T-helper 2 cell treated with Interferon-gamma antibody and Interleukin-4, amounts not matched to agents 5 μg/mL and 100 μg/mL, for 36 hours (primary cell): ENCODE results near the gene ABL1.

ENCODE experiments used
- DNase-seq: peaks from one replicate; pipeline ENCODE4 v3.0.0; 2021; ENCODE audit warnings: low spot score
- H3K27ac Mint-ChIP-seq: one replicate; pipeline ENCODE4 v1.8.0; 2021; ENCODE audit warnings: mild to moderate bottlenecking, mixed read lengths
- H3K27me3 Mint-ChIP-seq: one replicate; pipeline ENCODE4 v1.8.0; 2021; ENCODE audit warnings: low read depth, mixed read lengths
- H3K36me3 Mint-ChIP-seq: one replicate; pipeline ENCODE4 v1.8.0; 2021; ENCODE audit warnings: low read depth, mixed read lengths
- H3K4me1 Mint-ChIP-seq: one replicate; pipeline ENCODE4 v1.8.0; 2021; ENCODE audit warnings: low read depth, mixed read lengths
- H3K4me3 Mint-ChIP-seq: one replicate; pipeline ENCODE4 v1.8.0; 2022; ENCODE audit warnings: mild to moderate bottlenecking, moderate library complexity, mixed read lengths
- H3K9me3 Mint-ChIP-seq: one replicate; pipeline ENCODE4 v1.8.0; 2021; ENCODE audit warnings: mixed read lengths

The ABL1 gene

DNA sequence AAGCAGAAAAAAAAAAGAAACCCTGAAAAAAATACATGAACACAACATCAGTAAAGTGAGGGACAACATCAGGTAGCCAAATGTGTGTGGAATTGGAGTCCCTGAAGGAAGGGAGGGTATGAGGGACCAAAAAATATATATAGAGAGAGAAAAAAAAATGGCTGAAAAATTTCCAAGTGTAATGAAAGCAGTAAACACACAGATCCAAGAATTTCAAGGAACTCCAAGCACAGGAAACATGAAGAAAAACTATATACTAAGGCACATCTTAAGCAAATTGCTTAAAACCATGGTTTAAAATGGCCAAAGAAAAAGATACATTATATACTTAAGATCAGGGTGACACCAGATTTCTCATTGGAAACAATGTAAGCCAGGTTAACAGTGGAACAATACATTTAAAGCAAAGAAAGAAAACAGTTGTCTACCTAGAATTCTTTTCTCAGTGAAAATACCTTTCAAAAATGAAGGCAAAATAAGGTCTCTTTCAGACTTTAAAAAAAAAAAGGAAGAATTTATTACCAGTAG is 24.4 kb upstream of the ABL1 start:
- Mint-ChIP-seq H3K4me1 (peaks cover 5% of the 10 kb centered on the region), H3K4me3 (no peak overlapping the region), H3K27me3 (no peaks in the 10 kb centered on the region), H3K9me3 (no peaks in the 10 kb centered on the region), H3K27ac (no peak overlapping the region), H3K36me3 (no peaks in the 10 kb centered on the region)
- DNase-seq = no peak

DNA sequence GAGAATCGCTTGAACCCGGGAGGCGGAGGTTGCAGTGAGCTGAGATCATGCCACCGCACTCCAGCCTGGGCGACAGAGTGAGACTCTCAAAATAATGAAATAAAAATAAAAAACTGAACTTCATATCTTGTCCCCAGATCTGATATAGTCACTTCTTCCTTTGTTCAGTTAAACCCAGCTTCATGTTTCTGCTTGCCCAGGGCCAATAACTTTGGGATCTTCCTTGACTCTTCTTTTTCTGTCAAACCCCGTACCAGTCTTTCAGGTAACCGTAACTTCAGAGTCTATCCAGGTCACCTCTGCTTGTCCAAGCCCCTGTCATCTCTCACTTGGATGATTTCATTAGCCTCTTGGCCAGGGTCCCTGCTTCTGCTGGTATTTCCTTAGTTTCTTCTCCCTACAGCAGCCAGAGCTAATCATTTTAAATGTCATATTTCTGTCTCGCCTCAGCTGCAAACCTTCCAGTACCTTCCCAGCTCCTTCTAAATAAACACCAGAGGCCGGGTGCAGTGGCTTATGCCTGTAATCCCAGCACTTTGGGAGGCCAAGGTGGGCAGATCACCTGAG is 19.7 kb upstream of the ABL1 start:
- Mint-ChIP-seq H3K9me3 (peaks cover 8% of the 10 kb centered on the region), H3K27ac (no peak overlapping the region), H3K4me1 (peaks cover 5% of the 10 kb centered on the region), H3K36me3 (no peaks in the 10 kb centered on the region), H3K27me3 (no peaks in the 10 kb centered on the region), H3K4me3 (no peak overlapping the region)
- no peak for DNase-seq

DNA sequence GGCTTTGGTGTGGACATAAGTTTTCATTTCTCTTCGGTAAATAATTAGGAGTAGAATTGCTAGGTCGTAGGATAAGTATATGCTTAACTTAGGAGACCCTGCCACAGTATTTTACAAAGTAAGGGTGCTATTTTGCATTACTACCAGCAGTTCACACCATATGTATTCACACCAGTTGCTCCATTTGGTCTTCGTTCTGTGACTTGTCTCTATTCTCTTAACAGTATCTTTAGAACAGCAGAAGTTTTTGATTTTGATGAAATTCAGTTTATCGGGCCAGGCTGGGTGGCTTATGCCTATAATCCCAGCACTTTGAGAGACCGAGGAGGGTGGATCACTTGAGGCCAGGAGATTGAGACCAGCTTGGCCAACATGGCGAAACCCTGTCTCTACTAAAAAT is 17.1 kb upstream of the ABL1 start:
- no peak overlapping the region for H3K4me3 Mint-ChIP-seq
- H3K27me3 Mint-ChIP-seq = no peaks in the 10 kb centered on the region

DNA sequence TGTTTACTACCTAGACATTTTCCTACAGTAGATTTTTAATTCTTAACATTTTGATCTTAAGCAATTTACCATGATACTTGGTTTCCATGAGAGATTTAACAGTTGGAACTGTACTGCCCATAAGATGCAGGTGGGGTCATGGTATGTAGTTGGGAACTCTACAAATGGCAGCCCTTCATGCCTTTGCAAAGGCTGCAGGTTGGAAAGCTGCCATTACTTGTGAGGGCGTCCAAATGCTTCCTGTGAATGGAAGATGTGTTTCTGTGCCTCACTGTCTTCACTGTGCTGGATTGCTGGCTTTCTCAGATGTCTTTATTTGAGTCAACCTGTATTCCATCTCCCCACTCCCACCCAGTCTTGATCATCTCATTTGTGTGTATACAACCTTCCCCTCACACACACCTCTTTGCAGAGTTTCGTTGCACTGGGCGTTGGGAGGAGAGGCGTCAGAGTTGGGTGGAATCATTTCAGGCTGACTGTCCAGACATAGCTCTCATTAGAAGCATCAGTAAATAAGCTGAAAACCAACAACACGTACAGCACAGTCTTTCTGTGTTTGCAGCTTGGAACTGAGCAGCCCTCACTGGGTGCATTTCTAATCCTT is 14.8 kb upstream of the ABL1 start:
- Mint-ChIP-seq H3K4me1 (peaks cover 1% of the 10 kb centered on the region), H3K36me3 (no peaks in the 10 kb centered on the region), H3K27me3 (no peaks in the 10 kb centered on the region), H3K9me3 (peaks cover 8% of the 10 kb centered on the region), H3K4me3 (no peak overlapping the region), H3K27ac (no peak overlapping the region)
- no peak for DNase-seq

More for the DNA sequence above, 17.1 kb upstream of the ABL1 start:
- Mint-ChIP-seq H3K9me3 (peaks cover 8% of the 10 kb centered on the region), H3K27ac (no peak overlapping the region), H3K36me3 (no peaks in the 10 kb centered on the region), H3K4me1 (peaks cover 5% of the 10 kb centered on the region)
- no peak for DNase-seq

- H3K4me3 Mint-ChIP-seq = no peak overlapping the region
- H3K4me1 Mint-ChIP-seq = no peaks in the 10 kb centered on the region
- H3K27me3 Mint-ChIP-seq = no peaks in the 10 kb centered on the region
- H3K27ac Mint-ChIP-seq = no peak overlapping the region
- no peaks in the 10 kb centered on the region for H3K36me3 Mint-ChIP-seq
- no peak for DNase-seq
- H3K9me3 Mint-ChIP-seq = peaks cover 2% of the 10 kb centered on the region
These were observed 11.6 kb upstream of the ABL1 start for GRCh38 chr9:130823435-130823834.

GRCh38 chr9:130824079-130824478 is 11.0 kb upstream of the ABL1 start:
- peaks cover 3% of the 10 kb centered on the region for H3K27me3 Mint-ChIP-seq
- no peak for DNase-seq
- H3K27ac Mint-ChIP-seq = no peak overlapping the region
- peaks cover 8% of the 10 kb centered on the region for H3K9me3 Mint-ChIP-seq
- no peak overlapping the region for H3K4me3 Mint-ChIP-seq
- H3K4me1 Mint-ChIP-seq = no peaks in the 10 kb centered on the region
- H3K36me3 Mint-ChIP-seq = no peaks in the 10 kb centered on the region

- Mint-ChIP-seq H3K27ac (no peak overlapping the region), H3K36me3 (no peaks in the 10 kb centered on the region), H3K9me3 (peaks cover 8% of the 10 kb centered on the region), H3K4me1 (no peaks in the 10 kb centered on the region), H3K27me3 (peaks cover 5% of the 10 kb centered on the region), H3K4me3 (no peak overlapping the region)
- DNase-seq = no peak
These were observed 10.3 kb upstream of the ABL1 start for GRCh38 chr9:130824643-130825350.

- DNase-seq = no peak
- no peaks in the 10 kb centered on the region for H3K4me1 Mint-ChIP-seq
- H3K36me3 Mint-ChIP-seq = no peaks in the 10 kb centered on the region
- H3K9me3 Mint-ChIP-seq = peaks cover 8% of the 10 kb centered on the region
- H3K4me3 Mint-ChIP-seq = no peak overlapping the region
- no peak overlapping the region for H3K27ac Mint-ChIP-seq
- H3K27me3 Mint-ChIP-seq = peaks cover 5% of the 10 kb centered on the region
These were observed 9.8 kb upstream of the ABL1 start for GRCh38 chr9:130825351-130825651.

DNA sequence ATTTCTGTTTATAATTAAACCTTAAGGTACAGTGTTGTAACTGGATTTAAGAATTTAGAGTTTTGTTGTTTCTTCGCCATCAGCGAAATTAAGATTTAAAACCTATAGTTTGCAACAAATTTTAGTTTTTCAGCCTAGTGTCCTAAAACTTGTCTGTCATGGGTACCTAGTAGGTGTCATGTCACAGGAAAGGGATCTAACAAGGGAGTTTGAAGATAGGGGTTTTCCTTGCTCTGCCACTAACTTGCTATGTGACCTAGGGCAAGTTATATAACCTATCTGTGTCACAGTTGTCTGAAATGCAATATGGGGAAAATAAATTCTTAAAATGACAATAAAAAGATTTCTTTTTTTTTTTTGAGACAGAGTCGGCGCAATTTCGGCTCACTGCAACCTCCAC is 9.2 kb upstream of the ABL1 start:
- no peaks in the 10 kb centered on the region for H3K4me1 Mint-ChIP-seq
- no peaks in the 10 kb centered on the region for H3K36me3 Mint-ChIP-seq
- peaks cover 5% of the 10 kb centered on the region for H3K27me3 Mint-ChIP-seq
- no peak overlapping the region for H3K27ac Mint-ChIP-seq
- H3K4me3 Mint-ChIP-seq = no peak overlapping the region
- peaks cover 8% of the 10 kb centered on the region for H3K9me3 Mint-ChIP-seq
- DNase-seq = no peak

DNA sequence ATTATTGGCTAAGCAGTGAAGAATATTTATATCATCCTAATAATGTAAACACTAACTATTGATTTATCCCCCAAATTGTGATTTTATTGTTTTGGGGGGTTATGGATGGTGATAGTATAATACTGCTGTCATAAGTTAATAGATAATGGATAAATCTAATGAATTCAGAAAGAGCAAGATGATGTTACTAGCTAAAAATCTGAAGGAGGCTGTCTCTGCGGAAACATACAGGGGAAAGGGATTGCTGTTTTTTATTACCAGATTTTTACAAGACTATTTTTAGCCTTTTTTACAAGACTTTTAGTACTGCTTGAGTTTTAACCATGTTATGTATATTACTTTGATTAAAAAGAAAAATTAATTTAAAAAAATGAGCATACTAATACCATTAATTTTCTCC is 5.3 kb upstream of the ABL1 start:
- H3K36me3 Mint-ChIP-seq = peaks cover 3% of the 10 kb centered on the region
- peaks cover 8% of the 10 kb centered on the region for H3K9me3 Mint-ChIP-seq
- DNase-seq = no peak
- peaks cover 18% of the 10 kb centered on the region for H3K27me3 Mint-ChIP-seq
- H3K27ac Mint-ChIP-seq = no peak overlapping the region
- peaks cover 9% of the 10 kb centered on the region for H3K4me1 Mint-ChIP-seq
- H3K4me3 Mint-ChIP-seq = no peak overlapping the region

DNA sequence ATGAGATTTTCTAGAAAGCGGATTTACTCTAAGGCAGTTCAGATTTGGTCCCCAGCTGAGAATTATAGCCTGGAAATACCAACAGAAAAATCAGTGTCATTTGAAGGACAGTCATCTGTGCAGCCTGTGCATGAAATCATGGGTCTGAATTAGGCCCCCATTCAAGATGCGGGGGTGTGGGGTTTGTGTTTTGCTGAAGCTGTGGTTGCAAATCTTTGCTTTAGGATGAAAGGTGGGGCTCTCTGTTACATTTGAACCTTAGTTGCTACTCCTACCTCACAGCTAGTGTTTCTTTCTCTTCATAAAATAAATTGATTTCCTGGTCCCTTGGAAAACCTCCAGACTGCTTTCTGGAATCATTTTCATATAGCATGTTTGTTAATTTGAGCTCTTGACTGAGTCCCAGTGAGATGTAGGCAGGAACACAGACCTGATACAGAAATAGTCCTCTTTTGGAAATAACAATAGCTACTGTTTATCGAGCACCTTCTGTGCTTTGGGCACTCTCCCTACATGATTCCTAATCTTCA is 4.8 kb upstream of the ABL1 start:
- no peak overlapping the region for H3K27ac Mint-ChIP-seq
- DNase-seq = no peak
- peaks cover 3% of the 10 kb centered on the region for H3K36me3 Mint-ChIP-seq
- peaks cover 18% of the 10 kb centered on the region for H3K27me3 Mint-ChIP-seq
- no peak overlapping the region for H3K4me3 Mint-ChIP-seq
- peaks cover 8% of the 10 kb centered on the region for H3K9me3 Mint-ChIP-seq
- H3K4me1 Mint-ChIP-seq = peaks cover 9% of the 10 kb centered on the region

DNA sequence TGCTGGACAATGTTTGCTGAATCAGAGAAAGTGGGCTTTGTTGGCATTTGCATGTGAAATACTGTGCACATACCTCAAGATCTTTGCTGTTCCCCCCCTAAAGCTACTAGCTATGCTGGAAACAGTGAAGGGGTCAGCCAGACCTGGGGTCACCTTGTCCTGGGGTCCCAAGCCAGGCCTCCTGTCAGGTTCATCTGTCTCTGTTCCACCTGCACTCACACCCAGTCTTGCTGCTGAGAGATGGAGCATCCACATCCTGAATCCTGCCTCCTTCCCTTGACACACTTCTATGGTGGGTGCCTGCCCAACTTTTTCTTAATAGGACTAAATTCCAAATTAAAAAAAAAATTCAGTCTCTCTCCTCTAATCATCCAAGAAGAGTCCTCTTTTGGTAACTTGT is 4.0 kb upstream of the ABL1 start:
- Mint-ChIP-seq H3K27ac (no peak overlapping the region), H3K4me1 (peaks cover 14% of the 10 kb centered on the region), H3K9me3 (peaks cover 8% of the 10 kb centered on the region), H3K36me3 (peaks cover 4% of the 10 kb centered on the region), H3K4me3 (no peak overlapping the region), H3K27me3 (peaks cover 18% of the 10 kb centered on the region)
- no peak for DNase-seq

- Mint-ChIP-seq H3K36me3 (peaks cover 4% of the 10 kb centered on the region), H3K4me3 (peak overlapping the region; percentile 13), H3K27me3 (peaks cover 18% of the 10 kb centered on the region), H3K4me1 (peaks cover 22% of the 10 kb centered on the region), H3K27ac (no peak overlapping the region), H3K9me3 (peaks cover 7% of the 10 kb centered on the region)
- no peak for DNase-seq
These were observed 1.7 kb upstream of the ABL1 start for GRCh38 chr9:130833031-130833990.
